GM12873 (cell line): Measurements from ENCODE around the gene ZNF674.

Experiments
- CTCF ChIP-seq: IDR thresholded peaks from 2 replicates; pipeline ENCODE4 v1.5.1; 2012; ENCODE audit warnings: low read depth, mild to moderate bottlenecking, moderate library complexity, low read length, control low read depth; ENCODE audit not compliant: insufficient read depth; ENCODE audit errors: missing control alignments

Gene ZNF674

GRCh38 chrX:46485897-46486296, 59.3 kb downstream of the ZNF674 start:
- TF ChIP-seq CTCF, result no peak

- TF ChIP-seq CTCF, result no peak
These were observed 67.8 kb downstream of the ZNF674 start for GRCh38 chrX:46477435-46477834.

GRCh38 chrX:46465203-46465602, 80.0 kb downstream of the ZNF674 start:
- no peak for TF ChIP-seq CTCF

GRCh38 chrX:46463682-46464081, 81.5 kb downstream of the ZNF674 start:
- no peak for TF ChIP-seq CTCF

GRCh38 chrX:46461660-46462191, 83.5 kb downstream of the ZNF674 start:
- no peak for TF ChIP-seq CTCF

- TF ChIP-seq CTCF, result no peak
These were observed 85.6 kb downstream of the ZNF674 start for GRCh38 chrX:46459603-46460002.

GRCh38 chrX:46456125-46456922, 88.9 kb downstream of the ZNF674 start:
- TF ChIP-seq CTCF, result no peak
